Effector memory CD8-positive, alpha-beta T cell (primary cell): ENCODE measurements around the gene PRKCZ.

ENCODE experiments used
- ATAC-seq: fragments of 150-1000 bp; cut with Tn5 transposase; replicated peaks from 2 replicates; pipeline ENCODE4 v1.10.0; 2021; ENCODE audit warnings: mild to moderate bottlenecking, moderate library complexity
- DNase-seq, 3 experiments: peaks; one replicate each; pipeline ENCODE4 v3.0.0; 2021
- H3K27ac Mint-ChIP-seq, 2 donors: one replicate each; pipeline ENCODE4 v1.8.0; 2022; ENCODE audit warnings: mild to moderate bottlenecking in 2 of 2, mixed read lengths in 2 of 2, moderate library complexity in 2 of 2
- H3K27me3 Mint-ChIP-seq, 2 donors: one replicate each; pipeline ENCODE4 v1.8.0; 2022; ENCODE audit warnings: mixed read lengths in 2 of 2
- H3K36me3 Mint-ChIP-seq: one replicate; pipeline ENCODE4 v1.8.0; 2022; ENCODE audit warnings: mild to moderate bottlenecking, moderate library complexity, mixed read lengths; ENCODE audit not compliant: insufficient read depth
- H3K4me1 Mint-ChIP-seq, 2 donors: one replicate each; pipeline ENCODE4 v1.8.0; 2022; ENCODE audit warnings: low read depth in 2 of 2, mixed read lengths in 2 of 2
- H3K4me3 Mint-ChIP-seq, 2 donors: one replicate each; pipeline ENCODE4 v1.8.0; 2022; ENCODE audit warnings: mild to moderate bottlenecking in 2 of 2, mixed read lengths in 2 of 2, moderate library complexity in 2 of 2
- H3K9me3 Mint-ChIP-seq, 2 donors: one replicate each; pipeline ENCODE4 v1.8.0; 2022; ENCODE audit warnings: mixed read lengths in 2 of 2

Gene PRKCZ

GRCh38 chr1:2208309-2209239, 158.4 kb downstream of the PRKCZ start:
- peaks cover 9% of the 10 kb centered on the region for H3K36me3 Mint-ChIP-seq
- peaks cover 0 to 3% of the 10 kb centered on the region in 2 donors for H3K4me1 Mint-ChIP-seq
- no peak overlapping the region for H3K4me3 Mint-ChIP-seq
- no peak for ATAC-seq
- H3K9me3 Mint-ChIP-seq, result no peaks in the 10 kb centered on the region
- no peak for DNase-seq
- no peaks in the 10 kb centered on the region for H3K27me3 Mint-ChIP-seq
- H3K27ac Mint-ChIP-seq, result peak overlapping the region in 1 of 2 donors; percentile 26

- H3K27ac Mint-ChIP-seq, result peak overlapping the region in 1 of 2 donors; percentile 26
- H3K4me1 Mint-ChIP-seq, result no peaks in the 10 kb centered on the region
- ATAC-seq (no peak), DNase-seq (no peak)
- H3K36me3 Mint-ChIP-seq, result peaks cover 9% of the 10 kb centered on the region
- no peaks in the 10 kb centered on the region for H3K27me3 Mint-ChIP-seq
- H3K4me3 Mint-ChIP-seq, result no peak overlapping the region
- no peaks in the 10 kb centered on the region for H3K9me3 Mint-ChIP-seq
Observed at GRCh38 chr1:2209400-2210083, 159.3 kb downstream of the PRKCZ start.

GRCh38 chr1:2210084-2210653, 160.0 kb downstream of the PRKCZ start:
- no peaks in the 10 kb centered on the region for H3K9me3 Mint-ChIP-seq
- no peak overlapping the region for H3K4me3 Mint-ChIP-seq
- H3K27me3 Mint-ChIP-seq, result no peaks in the 10 kb centered on the region
- H3K4me1 Mint-ChIP-seq, result no peaks in the 10 kb centered on the region
- no peak for DNase-seq
- no peak overlapping the region for H3K27ac Mint-ChIP-seq
- H3K36me3 Mint-ChIP-seq, result peaks cover 9% of the 10 kb centered on the region
- ATAC-seq, result no peak

GRCh38 chr1:2210786-2211185, 160.6 kb downstream of the PRKCZ start:
- no peak for ATAC-seq
- no peaks in the 10 kb centered on the region for H3K9me3 Mint-ChIP-seq
- no peak overlapping the region for H3K4me3 Mint-ChIP-seq
- H3K4me1 Mint-ChIP-seq, result no peaks in the 10 kb centered on the region
- peaks cover 9% of the 10 kb centered on the region for H3K36me3 Mint-ChIP-seq
- DNase-seq, result no peak
- no peaks in the 10 kb centered on the region for H3K27me3 Mint-ChIP-seq
- H3K27ac Mint-ChIP-seq, result no peak overlapping the region

- Mint-ChIP-seq H3K9me3 (no peaks in the 10 kb centered on the region), H3K36me3 (peaks cover 12% of the 10 kb centered on the region), H3K4me3 (peak overlapping the region in 1 of 2 donors; percentile 55), H3K4me1 (no peaks in the 10 kb centered on the region), H3K27me3 (no peaks in the 10 kb centered on the region), H3K27ac (no peak overlapping the region)
- DNase-seq, result no peak
- no peak for ATAC-seq
Observed at GRCh38 chr1:2212274-2212531, 162.0 kb downstream of the PRKCZ start.

GRCh38 chr1:2212532-2213491, 162.6 kb downstream of the PRKCZ start:
- ATAC-seq (peak; percentile 80), DNase-seq (peak in 2 of 3 experiments; percentile 47 to 48)
- Mint-ChIP-seq H3K27me3 (no peaks in the 10 kb centered on the region), H3K36me3 (peaks cover 12% of the 10 kb centered on the region), H3K9me3 (no peaks in the 10 kb centered on the region), H3K4me3 (peak overlapping the region; percentile 29 to 55), H3K4me1 (no peaks in the 10 kb centered on the region), H3K27ac (no peak overlapping the region)

GRCh38 chr1:2213576-2214505, 163.6 kb downstream of the PRKCZ start:
- Mint-ChIP-seq H3K27me3 (no peaks in the 10 kb centered on the region), H3K9me3 (peaks cover 0 to under 1% of the 10 kb centered on the region in 2 donors), H3K36me3 (peaks cover 8% of the 10 kb centered on the region), H3K27ac (peak overlapping the region in 1 of 2 donors; percentile 38), H3K4me3 (peak overlapping the region in 1 of 2 donors; percentile 4), H3K4me1 (no peaks in the 10 kb centered on the region)
- DNase-seq, result no peak
- no peak for ATAC-seq

- H3K4me3 Mint-ChIP-seq, result no peak overlapping the region
- H3K27ac Mint-ChIP-seq, result no peak overlapping the region
- peaks cover 0 to 4% of the 10 kb centered on the region in 2 donors for H3K9me3 Mint-ChIP-seq
- H3K36me3 Mint-ChIP-seq, result peaks cover 11% of the 10 kb centered on the region
- H3K4me1 Mint-ChIP-seq, result no peaks in the 10 kb centered on the region
- no peaks in the 10 kb centered on the region for H3K27me3 Mint-ChIP-seq
- no peak for DNase-seq
- no peak for ATAC-seq
Observed at GRCh38 chr1:2214541-2215241, 164.5 kb downstream of the PRKCZ start.

- Mint-ChIP-seq H3K36me3 (peaks cover 11% of the 10 kb centered on the region), H3K27ac (no peak overlapping the region), H3K4me1 (no peaks in the 10 kb centered on the region), H3K27me3 (no peaks in the 10 kb centered on the region), H3K9me3 (peaks cover 0 to 4% of the 10 kb centered on the region in 2 donors), H3K4me3 (no peak overlapping the region)
- no peak for DNase-seq
- ATAC-seq, result no peak
Observed at GRCh38 chr1:2215329-2215728, 165.1 kb downstream of the PRKCZ start.

GRCh38 chr1:2215909-2216766, 165.9 kb downstream of the PRKCZ start:
- no peak overlapping the region for H3K4me3 Mint-ChIP-seq
- no peaks in the 10 kb centered on the region for H3K27me3 Mint-ChIP-seq
- no peaks in the 10 kb centered on the region for H3K4me1 Mint-ChIP-seq
- H3K9me3 Mint-ChIP-seq, result peaks cover 0 to 4% of the 10 kb centered on the region in 2 donors
- ATAC-seq, result no peak
- H3K27ac Mint-ChIP-seq, result no peak overlapping the region
- H3K36me3 Mint-ChIP-seq, result peaks cover 11% of the 10 kb centered on the region
- DNase-seq, result no peak

GRCh38 chr1:2216767-2217058, 166.5 kb downstream of the PRKCZ start:
- Mint-ChIP-seq H3K4me1 (no peaks in the 10 kb centered on the region), H3K9me3 (peaks cover 0 to 4% of the 10 kb centered on the region in 2 donors), H3K27ac (no peak overlapping the region), H3K4me3 (no peak overlapping the region), H3K27me3 (no peaks in the 10 kb centered on the region), H3K36me3 (peaks cover 11% of the 10 kb centered on the region)
- no peak for ATAC-seq
- no peak for DNase-seq
